Vagina (tissue), 2 donors: Measurements from ENCODE around the gene NUFIP2.

Experiments
- POLR2AphosphoS5 ChIP-seq, 2 donors: sonication (generic); formaldehyde crosslinking; IDR thresholded peaks; one replicate each; pipeline ENCODE4 v1.9.0; 2017; ENCODE audit warnings: antibody characterized with exemption in 2 of 2, mild to moderate bottlenecking in 2 of 2, low read depth in 1 of 2; ENCODE audit not compliant: insufficient read depth in 1 of 2
- TF ChIP-seq, protein P1 (sequence below), 3 experiments: fragments of 450-650 bp in 2 of 3; fragments of 200-600 bp in 1 of 3; sonication (generic) in 1 of 3; IDR thresholded peaks; one replicate each; pipeline ENCODE4 v1.5.1; 2017 to 2019; ENCODE audit warnings: antibody characterized with exemption in 3 of 3, mild to moderate bottlenecking in 2 of 3, moderate library complexity in 2 of 3

DNA sequence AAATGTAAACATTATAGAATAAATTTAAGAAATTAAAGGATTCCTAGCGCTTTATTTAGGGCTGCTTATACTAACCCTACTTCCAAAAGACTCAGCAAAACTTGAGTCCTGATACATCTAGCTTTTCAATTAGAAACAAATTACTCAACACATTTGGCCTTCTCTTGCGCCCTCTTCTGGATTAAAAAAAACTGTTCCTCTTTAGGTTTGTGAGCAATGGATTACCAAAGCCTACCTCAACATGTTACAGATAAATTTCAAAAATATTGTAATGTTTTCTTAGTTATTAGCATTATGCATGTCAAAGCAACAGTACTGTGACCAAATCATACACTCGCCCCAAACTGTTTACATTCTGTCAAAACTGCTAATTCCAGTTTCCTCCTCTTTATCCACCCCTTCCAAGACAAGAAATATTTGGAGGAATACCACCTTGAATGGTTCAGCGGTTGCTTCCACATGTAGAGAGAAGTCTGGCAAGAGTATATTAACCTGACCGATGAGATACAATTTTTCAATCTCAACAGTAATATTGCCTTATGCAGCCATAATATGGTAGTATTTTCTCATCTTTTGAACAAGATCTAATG is 2.7 kb downstream of the NUFIP2 start:
- TF ChIP-seq, protein P1, sequence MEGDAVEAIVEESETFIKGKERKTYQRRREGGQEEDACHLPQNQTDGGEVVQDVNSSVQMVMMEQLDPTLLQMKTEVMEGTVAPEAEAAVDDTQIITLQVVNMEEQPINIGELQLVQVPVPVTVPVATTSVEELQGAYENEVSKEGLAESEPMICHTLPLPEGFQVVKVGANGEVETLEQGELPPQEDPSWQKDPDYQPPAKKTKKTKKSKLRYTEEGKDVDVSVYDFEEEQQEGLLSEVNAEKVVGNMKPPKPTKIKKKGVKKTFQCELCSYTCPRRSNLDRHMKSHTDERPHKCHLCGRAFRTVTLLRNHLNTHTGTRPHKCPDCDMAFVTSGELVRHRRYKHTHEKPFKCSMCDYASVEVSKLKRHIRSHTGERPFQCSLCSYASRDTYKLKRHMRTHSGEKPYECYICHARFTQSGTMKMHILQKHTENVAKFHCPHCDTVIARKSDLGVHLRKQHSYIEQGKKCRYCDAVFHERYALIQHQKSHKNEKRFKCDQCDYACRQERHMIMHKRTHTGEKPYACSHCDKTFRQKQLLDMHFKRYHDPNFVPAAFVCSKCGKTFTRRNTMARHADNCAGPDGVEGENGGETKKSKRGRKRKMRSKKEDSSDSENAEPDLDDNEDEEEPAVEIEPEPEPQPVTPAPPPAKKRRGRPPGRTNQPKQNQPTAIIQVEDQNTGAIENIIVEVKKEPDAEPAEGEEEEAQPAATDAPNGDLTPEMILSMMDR (IDR thresholded peaks at IDR 0.05) = peak; percentile 42 to 74 (median 49)
- peak in 1 of 2 donors; percentile 74 for TF ChIP-seq POLR2AphosphoS5 (IDR thresholded peaks at IDR 0.05; ENCODE audit: insufficient read depth in 1 of 2, low read depth in 1 of 2)
